ENCODE results near the gene ARL2BP.

The ARL2BP gene

DNA sequence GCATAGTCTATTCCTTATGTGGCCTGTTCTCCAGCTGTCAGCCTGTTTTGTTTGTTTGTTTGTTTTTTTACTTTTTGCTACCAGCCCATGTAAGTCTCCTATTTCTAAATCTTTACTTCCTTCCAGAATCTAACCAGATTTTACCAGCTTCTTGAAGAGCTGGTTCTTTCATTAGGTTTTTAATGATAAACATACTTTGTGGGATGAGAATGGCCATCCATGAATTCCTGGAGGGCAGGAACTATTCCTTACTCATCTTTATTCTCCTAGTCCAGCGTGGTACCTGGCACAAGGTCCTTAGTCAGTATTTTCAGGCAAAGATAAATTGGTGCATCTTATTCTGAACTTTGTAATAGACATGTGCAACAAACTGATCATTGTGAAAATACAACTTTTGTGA lies 41.6 kb upstream of the ARL2BP start:
- Histone ChIP-seq H3K36me3 (ENCODE audit: control insufficient read depth, insufficient read depth, low read length) (peaks cover 12% of the 10 kb centered on the region), H3K4me3 (replicated peaks; ENCODE audit: low read depth, low read length) (no peak overlapping the region), H3K27me3 (replicated peaks; ENCODE audit: control insufficient read depth, insufficient read depth, low read length) (no peaks in the 10 kb centered on the region)
- DNase-seq (ENCODE audit: extremely low read depth, insufficient read length): no peak
- TF ChIP-seq, protein P1, sequence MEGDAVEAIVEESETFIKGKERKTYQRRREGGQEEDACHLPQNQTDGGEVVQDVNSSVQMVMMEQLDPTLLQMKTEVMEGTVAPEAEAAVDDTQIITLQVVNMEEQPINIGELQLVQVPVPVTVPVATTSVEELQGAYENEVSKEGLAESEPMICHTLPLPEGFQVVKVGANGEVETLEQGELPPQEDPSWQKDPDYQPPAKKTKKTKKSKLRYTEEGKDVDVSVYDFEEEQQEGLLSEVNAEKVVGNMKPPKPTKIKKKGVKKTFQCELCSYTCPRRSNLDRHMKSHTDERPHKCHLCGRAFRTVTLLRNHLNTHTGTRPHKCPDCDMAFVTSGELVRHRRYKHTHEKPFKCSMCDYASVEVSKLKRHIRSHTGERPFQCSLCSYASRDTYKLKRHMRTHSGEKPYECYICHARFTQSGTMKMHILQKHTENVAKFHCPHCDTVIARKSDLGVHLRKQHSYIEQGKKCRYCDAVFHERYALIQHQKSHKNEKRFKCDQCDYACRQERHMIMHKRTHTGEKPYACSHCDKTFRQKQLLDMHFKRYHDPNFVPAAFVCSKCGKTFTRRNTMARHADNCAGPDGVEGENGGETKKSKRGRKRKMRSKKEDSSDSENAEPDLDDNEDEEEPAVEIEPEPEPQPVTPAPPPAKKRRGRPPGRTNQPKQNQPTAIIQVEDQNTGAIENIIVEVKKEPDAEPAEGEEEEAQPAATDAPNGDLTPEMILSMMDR (IDR thresholded peaks at IDR 0.05; ENCODE audit: insufficient read depth, low read length, poor library complexity, severe bottlenecking): no peak

DNA sequence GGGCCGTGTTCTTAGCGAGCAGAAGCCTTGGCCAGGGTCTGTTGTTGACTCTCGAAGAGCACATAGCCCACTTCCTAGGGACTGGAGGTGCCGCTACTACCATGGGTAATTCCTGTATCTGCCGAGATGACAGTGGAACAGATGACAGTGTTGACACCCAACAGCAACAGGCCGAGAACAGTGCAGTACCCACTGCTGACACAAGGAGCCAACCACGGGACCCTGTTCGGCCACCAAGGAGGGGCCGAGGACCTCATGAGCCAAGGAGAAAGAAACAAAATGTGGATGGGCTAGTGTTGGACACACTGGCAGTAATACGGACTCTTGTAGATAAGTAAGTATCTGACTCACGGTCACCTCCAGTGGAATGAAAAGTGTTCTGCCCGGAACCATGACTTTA lies 40.4 kb upstream of the ARL2BP start:
- TF ChIP-seq, protein P1 (IDR thresholded peaks at IDR 0.05; ENCODE audit: insufficient read depth, low read length, poor library complexity, severe bottlenecking): no peak

DNA sequence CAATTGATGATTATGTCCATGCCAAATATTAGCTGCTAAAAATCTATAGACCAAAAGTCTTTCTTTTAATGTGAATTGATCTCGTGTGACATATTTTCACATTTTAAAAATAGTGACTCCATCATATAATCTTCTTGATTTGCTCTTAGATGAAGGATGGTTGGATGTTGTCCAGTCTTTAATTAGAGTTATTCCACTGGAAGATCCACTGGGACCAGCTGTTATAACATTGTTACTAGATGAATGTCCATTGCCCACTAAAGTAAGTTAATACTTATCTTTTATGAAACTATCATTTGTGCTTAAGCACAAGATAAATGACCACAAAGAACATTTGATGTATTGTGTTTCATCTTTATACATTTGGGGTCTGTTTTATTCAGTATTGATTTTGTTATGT lies 36.1 kb upstream of the ARL2BP start:
- Histone ChIP-seq H3K27me3 (replicated peaks; ENCODE audit: control insufficient read depth, insufficient read depth, low read length) (no peaks in the 10 kb centered on the region), H3K4me3 (replicated peaks; ENCODE audit: low read depth, low read length) (no peak overlapping the region), H3K36me3 (ENCODE audit: control insufficient read depth, insufficient read depth, low read length) (peaks cover 23% of the 10 kb centered on the region)
- TF ChIP-seq, protein P1 (IDR thresholded peaks at IDR 0.05; ENCODE audit: insufficient read depth, low read length, poor library complexity, severe bottlenecking): no peak
- DNase-seq (ENCODE audit: extremely low read depth, insufficient read length): no peak

More for the DNA sequence above, 40.4 kb upstream of the ARL2BP start:
- Histone ChIP-seq H3K4me3 (replicated peaks; ENCODE audit: low read depth, low read length) (no peak overlapping the region), H3K27me3 (replicated peaks; ENCODE audit: control insufficient read depth, insufficient read depth, low read length) (no peaks in the 10 kb centered on the region), H3K36me3 (ENCODE audit: control insufficient read depth, insufficient read depth, low read length) (peaks cover 14% of the 10 kb centered on the region)
- no peak for DNase-seq (ENCODE audit: extremely low read depth, insufficient read length)

DNA sequence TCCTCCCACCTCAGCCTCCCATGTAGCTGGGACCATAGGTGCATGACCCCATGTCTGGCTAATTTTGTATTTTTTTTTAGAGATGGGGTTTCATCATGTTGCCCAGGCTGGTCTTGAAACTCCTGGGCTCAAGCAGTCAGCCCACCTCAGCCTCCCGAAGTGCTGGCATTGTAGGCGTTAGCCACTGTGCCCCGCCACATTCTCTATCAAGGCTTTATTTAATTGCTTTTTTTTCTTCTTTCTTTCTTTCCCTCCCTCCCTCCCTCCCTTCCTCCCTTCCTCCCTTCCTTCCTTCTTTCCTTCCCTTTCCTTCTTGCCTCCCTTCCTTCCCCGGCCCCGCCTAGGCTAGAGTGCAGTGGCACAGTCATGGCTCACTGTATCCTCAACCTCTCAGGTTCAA lies 35.3 kb upstream of the ARL2BP start:
- no peaks in the 10 kb centered on the region for H3K27me3 ChIP-seq (replicated peaks; ENCODE audit: control insufficient read depth, insufficient read depth, low read length)
- no peak overlapping the region for H3K4me3 ChIP-seq (replicated peaks; ENCODE audit: low read depth, low read length)
- TF ChIP-seq, protein P1 (IDR thresholded peaks at IDR 0.05; ENCODE audit: insufficient read depth, low read length, poor library complexity, severe bottlenecking): no peak
- H3K36me3 ChIP-seq (ENCODE audit: control insufficient read depth, insufficient read depth, low read length): peaks cover 21% of the 10 kb centered on the region
- no peak for DNase-seq (ENCODE audit: extremely low read depth, insufficient read length)

DNA sequence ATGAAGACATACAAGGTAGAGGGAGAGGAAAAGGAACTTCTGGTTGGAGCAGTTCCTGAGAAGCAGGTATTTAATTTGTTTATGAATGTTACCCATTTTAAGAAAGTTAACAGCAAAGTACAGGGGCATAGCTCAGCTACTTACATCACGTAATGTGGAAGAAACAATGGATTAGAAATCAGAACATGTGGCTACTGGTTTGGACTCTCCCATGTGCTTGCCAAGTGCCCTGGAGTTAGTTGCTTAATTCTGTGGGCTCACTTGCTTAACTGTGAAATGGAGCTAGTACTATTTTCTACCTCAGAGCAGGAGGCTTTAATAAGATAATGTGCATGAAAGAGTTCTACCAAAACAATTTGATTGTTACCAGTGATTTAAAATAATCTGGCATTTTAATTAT lies 31.6 kb upstream of the ARL2BP start:
- H3K27me3 ChIP-seq (replicated peaks; ENCODE audit: control insufficient read depth, insufficient read depth, low read length): no peaks in the 10 kb centered on the region
- peaks cover 23% of the 10 kb centered on the region for H3K36me3 ChIP-seq (ENCODE audit: control insufficient read depth, insufficient read depth, low read length)
- no peak for DNase-seq (ENCODE audit: extremely low read depth, insufficient read length)
- TF ChIP-seq, protein P1 (IDR thresholded peaks at IDR 0.05; ENCODE audit: insufficient read depth, low read length, poor library complexity, severe bottlenecking): no peak
- H3K4me3 ChIP-seq (replicated peaks; ENCODE audit: low read depth, low read length): no peak overlapping the region

- H3K36me3 ChIP-seq (ENCODE audit: control insufficient read depth, insufficient read depth, low read length): peaks cover 20% of the 10 kb centered on the region
- DNase-seq (ENCODE audit: extremely low read depth, insufficient read length): no peak
- no peaks in the 10 kb centered on the region for H3K27me3 ChIP-seq (replicated peaks; ENCODE audit: control insufficient read depth, insufficient read depth, low read length)
- TF ChIP-seq, protein P1 (IDR thresholded peaks at IDR 0.05; ENCODE audit: insufficient read depth, low read length, poor library complexity, severe bottlenecking): no peak
- H3K4me3 ChIP-seq (replicated peaks; ENCODE audit: low read depth, low read length): no peak overlapping the region
These were observed 28.1 kb upstream of the ARL2BP start for GRCh38 chr16:57216968-57217367.
